ENCODE results near the gene TM9SF3. TPM values are rescaled to one million over a fixed set of nuclear protein-coding genes. Genes with fewer than 3 reads are reported as not detected.

Gene TM9SF3
- total RNA-seq, 1 experiment from 2014 or later, result 144 TPM

DNA sequence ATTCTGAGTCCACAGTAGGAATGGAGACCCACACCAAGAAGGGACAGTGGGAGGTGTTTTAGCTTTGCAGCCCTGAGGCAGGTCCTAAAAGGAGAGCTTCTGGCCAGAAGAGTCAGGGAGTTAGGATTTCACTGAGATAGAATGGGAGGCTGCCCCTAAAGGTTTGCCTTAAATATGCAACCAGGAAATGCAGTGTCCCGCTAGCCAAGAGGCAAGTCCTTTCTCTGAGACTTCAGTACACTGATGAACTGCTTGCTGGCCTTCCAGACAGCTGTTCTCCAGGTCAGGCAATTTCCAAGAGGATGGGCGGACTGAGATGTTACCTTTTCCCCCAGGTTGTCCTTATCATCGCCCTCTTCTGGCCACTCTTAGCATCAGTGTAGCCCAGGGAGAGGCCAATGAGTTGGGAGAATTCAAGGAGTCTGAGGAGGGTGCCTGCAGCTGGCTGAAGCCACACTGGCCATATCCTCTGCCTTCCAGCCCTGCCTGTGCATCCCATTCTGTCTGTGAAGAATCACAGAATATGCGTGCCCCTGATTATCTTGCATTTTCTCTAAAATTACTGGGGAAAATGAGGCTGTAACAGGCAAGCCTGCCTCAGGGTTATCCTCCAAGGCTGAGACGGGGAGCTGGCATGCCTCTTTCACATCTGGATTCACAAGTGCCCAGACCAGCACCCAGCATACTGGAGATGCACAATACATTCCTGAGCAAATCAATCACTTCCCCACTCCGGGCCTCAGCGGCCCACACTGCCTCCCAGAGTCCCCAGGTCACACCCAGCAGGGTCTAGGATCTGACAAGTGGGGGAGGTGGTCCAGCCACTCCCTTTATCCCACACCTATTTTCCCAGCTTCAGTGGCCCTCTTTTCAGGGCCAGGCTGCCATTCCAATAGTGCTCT lies 75.5 kb downstream of the TM9SF3 start:
- DNase-seq (ENCODE audit: low spot score), result peak; percentile 38

DNA sequence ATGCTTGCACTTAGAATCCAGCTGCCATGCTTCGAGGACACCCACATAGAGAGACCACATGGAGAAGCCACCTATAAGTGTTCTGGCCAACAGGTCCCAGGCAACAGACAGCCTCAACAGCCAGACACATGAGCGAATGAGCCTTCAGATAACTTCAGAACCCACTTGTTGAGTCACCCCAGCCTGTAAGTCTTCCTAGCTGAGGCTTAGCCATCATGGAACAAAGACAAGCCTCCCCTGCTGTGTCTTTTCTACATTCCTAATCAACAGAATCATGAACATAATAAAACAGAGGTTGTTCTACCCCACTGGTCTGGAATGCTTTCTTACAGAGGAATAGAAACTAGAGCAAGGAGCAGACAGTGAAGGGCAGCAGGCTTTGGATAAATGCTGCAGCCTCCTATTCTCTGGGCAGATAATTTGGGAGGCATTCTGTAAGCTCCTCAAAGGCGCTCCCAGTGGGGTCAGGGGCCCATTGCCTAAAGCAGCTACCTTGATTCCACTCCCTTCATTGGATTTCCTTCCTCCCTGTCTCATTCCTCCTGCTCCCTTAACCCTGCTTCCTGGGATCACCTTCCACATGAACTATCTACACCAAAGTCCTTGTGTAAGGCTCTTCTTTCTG lies 77.7 kb downstream of the TM9SF3 start:
- DNase-seq (ENCODE audit: low spot score), result peak; percentile 70

GRCh38 chr10:96507044-96507443 lies 79.8 kb downstream of the TM9SF3 start:
- DNase-seq (ENCODE audit: low spot score), result no peak

DNA sequence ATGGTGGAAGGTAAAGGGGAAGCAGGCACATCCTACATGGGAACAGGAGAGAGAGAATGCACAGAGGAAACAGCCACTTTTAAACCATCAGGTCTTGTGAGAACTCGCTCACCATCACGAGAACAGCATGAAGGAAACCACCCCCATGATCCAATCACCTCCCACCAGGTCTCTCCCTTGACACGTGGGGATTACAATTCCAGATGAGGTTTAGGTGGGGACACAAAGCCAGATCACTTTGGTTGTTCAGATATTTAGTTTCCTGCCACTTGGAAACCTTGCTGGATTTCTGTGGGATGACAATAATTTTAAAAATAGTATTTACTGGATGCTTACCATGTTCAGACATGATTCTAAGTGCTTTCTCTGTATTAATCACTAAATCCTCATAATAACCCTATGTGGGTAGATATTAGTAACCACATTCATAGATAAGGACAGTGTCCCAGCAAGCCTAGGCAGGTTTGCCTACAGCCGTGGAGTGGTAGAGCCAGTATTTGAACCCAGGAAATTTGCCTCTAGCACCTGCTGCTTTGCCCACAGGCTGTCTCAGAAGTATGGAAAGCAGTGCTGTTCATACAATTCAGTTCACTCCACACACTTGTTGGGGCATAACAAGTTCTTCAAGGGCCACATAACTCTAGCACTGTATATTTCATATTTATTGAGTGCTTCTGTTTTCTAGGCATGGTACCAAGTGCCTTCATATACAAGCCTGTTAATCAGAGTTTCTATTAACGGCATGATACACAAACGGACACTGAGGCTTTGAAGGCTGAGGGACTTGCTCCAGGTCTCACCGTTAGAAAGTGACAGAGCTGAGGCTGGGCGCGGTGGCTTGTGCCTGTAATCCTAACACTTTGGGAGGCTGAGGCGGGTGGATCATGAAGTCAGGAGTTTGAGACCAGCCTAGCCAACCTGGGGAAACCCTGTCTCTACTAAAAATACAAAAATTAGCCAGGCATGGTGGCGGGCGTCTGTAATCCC lies 81.4 kb downstream of the TM9SF3 start:
- DNase-seq (ENCODE audit: low spot score), result no peak

- DNase-seq (ENCODE audit: low spot score), result no peak
These were observed 84.1 kb downstream of the TM9SF3 start for GRCh38 chr10:96502561-96503282.

- DNase-seq (ENCODE audit: low spot score), result peak; percentile 68
These were observed 84.8 kb downstream of the TM9SF3 start for GRCh38 chr10:96501985-96502384.

DNA sequence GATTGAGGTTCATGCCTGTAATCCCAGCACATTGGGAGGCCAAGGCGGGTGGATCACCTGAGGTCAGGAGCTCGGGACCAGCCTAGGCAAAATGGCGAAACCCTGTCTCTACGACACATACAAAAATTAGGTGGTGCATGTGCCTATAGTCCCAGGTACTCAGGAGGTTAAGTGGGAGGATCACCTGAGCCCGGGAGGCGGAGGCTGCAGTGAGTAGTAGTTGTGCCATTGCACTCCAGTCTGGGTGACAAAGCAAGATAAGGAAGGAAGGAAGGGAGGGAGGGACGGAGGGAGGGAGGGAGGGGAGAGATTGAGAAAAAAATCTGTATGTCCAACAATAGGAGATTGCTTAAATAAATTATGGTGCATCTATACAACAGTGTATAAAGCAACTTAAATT lies 86.3 kb downstream of the TM9SF3 start:
- no peak for DNase-seq (ENCODE audit: low spot score)

DNA sequence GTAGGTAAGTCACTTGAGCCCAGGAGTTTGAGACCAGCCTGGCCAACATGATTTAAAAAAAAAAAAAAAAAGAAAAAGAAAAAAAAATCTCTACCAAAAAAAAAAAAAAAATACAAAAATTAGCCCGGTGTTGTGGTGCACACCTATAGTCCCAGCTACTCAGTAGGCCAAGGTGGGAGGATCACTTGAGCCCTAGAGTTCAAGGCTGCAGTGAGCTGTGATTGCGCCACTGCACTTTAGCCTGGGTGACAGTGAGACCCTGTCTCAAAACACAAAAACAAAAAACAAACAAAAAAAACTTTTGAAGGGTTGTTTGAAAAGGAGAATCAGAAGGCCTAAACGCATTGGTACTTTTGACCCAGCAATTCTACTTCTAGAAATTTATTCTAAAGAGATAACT lies 86.8 kb downstream of the TM9SF3 start:
- no peak for DNase-seq (ENCODE audit: low spot score)

GRCh38 chr10:96497391-96497790 lies 89.4 kb downstream of the TM9SF3 start:
- no peak for DNase-seq (ENCODE audit: low spot score)

- peak; percentile 31 for DNase-seq (ENCODE audit: low spot score)
These were observed 90.4 kb downstream of the TM9SF3 start for GRCh38 chr10:96496281-96496925.

- no peak for DNase-seq (ENCODE audit: low spot score)
These were observed 91.3 kb downstream of the TM9SF3 start for GRCh38 chr10:96495544-96495943.

DNA sequence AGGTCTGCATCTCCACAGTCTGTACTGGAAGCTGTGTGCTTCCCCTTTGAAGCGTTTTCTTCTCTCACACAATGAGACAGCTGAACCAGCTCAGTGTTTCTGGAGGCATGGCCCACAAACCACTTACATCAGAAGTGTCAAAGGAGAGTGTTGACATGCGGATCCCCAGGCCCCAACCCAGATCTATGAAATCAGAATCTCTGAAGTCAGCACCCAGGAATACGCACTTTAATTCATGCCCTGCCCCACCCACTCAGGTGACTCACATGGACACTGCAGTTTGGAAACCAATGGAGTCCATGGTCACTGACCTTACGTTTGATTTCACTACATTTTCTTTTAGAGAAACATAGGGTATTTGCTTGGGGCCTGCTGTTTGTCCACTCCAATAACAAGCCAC lies 92.1 kb downstream of the TM9SF3 start:
- no peak for DNase-seq (ENCODE audit: low spot score)

DNA sequence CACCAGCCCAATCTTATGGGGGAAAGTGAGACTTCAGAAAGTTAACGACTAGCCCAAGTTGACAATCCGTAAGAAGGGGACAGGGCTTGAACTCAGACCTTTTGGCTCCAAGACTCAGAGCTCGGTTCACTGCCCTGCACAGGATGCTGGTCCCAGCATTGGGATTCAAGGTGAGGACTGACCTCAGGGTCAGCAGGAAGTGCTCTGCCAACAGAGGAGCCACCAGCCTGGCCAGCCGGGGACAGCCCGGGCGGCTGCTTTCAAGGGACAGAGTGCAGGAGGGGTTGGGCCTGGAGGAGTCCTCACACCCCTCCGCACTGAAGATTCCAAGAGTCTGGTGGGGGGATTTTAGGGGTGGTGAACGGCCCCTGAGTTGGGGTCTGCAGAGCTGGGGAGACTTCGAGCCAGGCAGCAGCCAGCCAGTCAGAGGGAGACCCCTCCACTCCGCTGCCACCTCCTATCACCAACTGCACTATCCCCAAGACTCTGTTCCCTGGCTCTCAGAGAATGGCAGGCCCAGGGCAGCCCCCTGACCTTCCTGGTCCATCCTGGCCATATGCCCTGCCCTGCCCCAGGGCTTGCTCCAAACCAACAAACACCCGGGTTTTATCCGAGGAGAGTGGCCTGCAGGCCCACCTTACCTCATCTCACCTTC lies 92.8 kb downstream of the TM9SF3 start:
- no peak for DNase-seq (ENCODE audit: low spot score)

GRCh38 chr10:96493254-96493653 lies 93.6 kb downstream of the TM9SF3 start:
- DNase-seq (ENCODE audit: low spot score), result no peak

GRCh38 chr10:96491303-96491702 lies 95.5 kb downstream of the TM9SF3 start:
- DNase-seq (ENCODE audit: low spot score), result no peak

DNA sequence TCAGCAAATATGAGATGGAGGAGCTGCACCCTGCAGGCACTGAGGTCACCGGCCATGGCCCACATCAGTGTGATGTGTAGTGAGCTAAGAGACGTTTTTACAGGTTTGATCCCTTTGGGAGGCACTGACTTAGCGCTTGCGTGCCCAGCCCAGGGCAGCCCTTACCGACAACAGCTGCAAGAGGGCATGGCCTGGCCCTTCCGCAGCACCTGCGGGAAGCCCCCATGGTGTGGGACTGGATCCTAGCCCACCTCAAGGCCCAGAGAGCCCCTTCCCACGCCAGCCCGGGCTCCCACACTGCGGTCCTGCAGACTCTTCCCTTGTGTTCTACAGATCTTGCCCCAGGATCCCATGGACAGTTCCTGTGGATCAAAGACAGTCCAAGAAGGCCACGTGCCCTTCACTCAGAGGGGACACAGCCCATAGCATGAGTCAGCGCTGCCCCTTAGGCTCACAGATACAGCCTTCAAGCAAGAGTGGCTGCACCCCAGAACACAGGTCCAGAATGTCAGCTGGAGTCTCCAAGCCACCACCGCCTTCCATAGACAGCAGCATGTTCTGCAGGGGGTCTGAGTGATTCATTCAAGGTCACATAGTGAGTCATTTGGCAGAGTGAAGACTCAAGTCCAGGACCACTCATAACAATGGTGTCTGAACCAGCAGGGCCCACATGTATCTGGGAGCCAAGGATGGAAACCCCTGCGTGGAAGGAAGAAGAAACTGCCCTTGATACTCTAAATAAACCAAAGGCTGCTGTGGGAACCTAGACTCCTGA lies 98.5 kb downstream of the TM9SF3 start:
- DNase-seq (ENCODE audit: low spot score), result peak; percentile 15

- DNase-seq (ENCODE audit: low spot score), result no peak
These were observed 103.8 kb downstream of the TM9SF3 start for GRCh38 chr10:96482815-96483588.

DNA sequence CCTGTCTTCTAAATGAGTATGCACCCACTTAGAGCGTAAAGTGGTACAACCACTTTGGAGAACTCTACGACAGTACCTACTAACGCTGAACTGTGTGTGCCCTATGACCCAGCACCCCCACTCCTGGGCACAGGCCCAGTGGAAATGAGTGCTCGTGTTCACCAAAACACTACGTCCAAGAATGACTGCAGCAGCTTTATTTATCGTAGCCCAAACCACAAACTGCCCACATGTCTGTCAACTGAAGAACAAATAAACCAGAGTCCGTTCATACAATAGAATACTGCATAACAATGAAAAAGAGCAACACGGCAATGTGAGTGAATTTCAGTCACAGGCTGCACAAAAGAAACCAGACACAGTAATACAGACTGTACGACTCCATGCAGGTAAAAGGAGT lies 108.5 kb downstream of the TM9SF3 start:
- no peak for DNase-seq (ENCODE audit: low spot score)

DNA sequence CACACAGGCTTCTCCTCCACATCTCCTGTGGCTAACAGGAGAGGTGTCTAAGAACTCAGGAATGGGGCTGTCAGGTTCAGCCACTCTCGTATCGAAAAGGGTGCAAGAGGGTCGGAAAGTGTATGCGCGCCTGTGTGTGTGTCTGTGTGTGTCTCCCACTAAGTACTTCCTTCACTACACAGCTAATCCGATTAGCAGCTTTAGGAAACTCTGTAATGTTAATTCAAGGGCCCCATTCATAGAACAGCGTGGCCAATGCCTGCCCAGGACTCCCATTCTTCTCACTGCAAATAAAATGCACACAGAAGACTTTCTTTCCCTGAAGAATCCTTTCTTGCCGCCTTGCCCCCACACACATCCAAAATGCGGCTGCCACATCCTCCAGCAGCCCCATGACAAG lies 112.9 kb downstream of the TM9SF3 start:
- DNase-seq (ENCODE audit: low spot score), result no peak
